Chondrocyte (in vitro differentiated cells): ENCODE results near the gene NDUFB7. TPM values are rescaled to one million over a fixed set of nuclear protein-coding genes. Genes with fewer than 3 reads are reported as not detected.

ENCODE experiments used
- DNase-seq: peaks from one replicate; pipeline ENCODE4 v3.0.0; 2021; ENCODE audit warnings: mixed read lengths, low spot score
- H3K27ac Mint-ChIP-seq: one replicate; pipeline ENCODE4 v1.8.0; 2021; ENCODE audit warnings: mild to moderate bottlenecking, moderate library complexity, mixed read lengths; ENCODE audit not compliant: unreplicated experiment
- H3K27me3 Mint-ChIP-seq: 2 replicates; pipeline ENCODE4 v1.8.0; 2021; ENCODE audit warnings: low read depth, mixed read lengths
- H3K36me3 Mint-ChIP-seq: 2 replicates; pipeline ENCODE4 v1.8.0; 2021; ENCODE audit warnings: low read depth, mixed read lengths
- H3K4me1 Mint-ChIP-seq: 2 replicates; pipeline ENCODE4 v1.8.0; 2021; ENCODE audit warnings: low read depth, mild to moderate bottlenecking, mixed read lengths
- H3K4me3 Mint-ChIP-seq: one replicate; pipeline ENCODE4 v1.8.0; 2021; ENCODE audit warnings: mild to moderate bottlenecking, moderate library complexity, mixed read lengths; ENCODE audit not compliant: unreplicated experiment
- H3K9me3 Mint-ChIP-seq: 2 replicates; pipeline ENCODE4 v1.8.0; 2021; ENCODE audit warnings: low read depth, mixed read lengths
- total RNA-seq: library from RNA; stranded (reverse); gene quantifications from 3 replicates; pipeline ENCODE4 v1.2.1, GENCODE V29; 2021
- TF ChIP-seq, protein P1 (sequence below): fragments of 200-600 bp; sonication (generic); IDR thresholded peaks from 2 replicates; pipeline ENCODE4 v1.5.0; 2021; ENCODE audit warnings: antibody characterized with exemption, mild to moderate bottlenecking, moderate library complexity

The NDUFB7 gene
- total RNA-seq, 1 donor from 2014 or later = 128 TPM

DNA sequence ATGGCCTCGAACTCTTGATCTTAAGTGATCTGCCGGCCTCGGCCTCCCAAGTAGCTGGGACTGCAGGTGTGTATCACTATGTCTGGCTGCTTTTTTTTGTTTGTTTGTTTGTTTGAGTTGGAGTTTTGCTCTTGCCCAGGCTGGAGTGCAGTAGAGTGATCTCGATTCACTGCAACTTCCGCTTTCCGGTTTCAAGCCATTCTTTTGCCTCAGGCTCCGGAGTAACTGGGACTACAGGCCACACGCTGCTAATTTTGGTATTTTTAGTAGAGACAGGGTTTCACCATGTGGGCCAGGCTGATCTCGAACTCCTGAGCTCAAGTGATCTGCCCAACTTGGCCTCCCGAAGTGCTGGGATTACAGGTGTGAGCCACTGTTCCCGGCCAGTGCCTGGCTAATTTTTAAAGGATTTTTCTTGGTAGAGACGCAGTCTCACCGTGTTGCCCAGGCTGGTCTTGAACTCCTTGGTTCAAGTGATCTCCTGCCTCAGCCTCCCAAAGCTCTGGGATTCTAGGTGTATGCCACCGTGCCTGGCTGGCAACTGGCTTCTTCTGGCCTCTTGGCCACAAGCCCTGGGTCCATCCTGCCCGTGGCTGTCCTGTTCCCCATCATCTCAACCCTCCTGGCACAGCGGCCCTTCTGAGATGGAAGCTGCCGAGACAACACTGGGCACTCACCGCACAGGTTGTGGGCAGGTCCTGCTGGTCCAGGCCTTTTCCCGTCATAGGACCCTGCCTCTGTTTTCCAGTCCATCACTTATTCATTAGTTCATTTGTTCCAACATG lies 30.9 kb downstream of the NDUFB7 start:
- H3K9me3 Mint-ChIP-seq = no peaks in the 10 kb centered on the region
- peaks cover 27% of the 10 kb centered on the region for H3K4me1 Mint-ChIP-seq
- H3K4me3 Mint-ChIP-seq = no peak overlapping the region
- DNase-seq = no peak
- no peaks in the 10 kb centered on the region for H3K27me3 Mint-ChIP-seq
- no peaks in the 10 kb centered on the region for H3K36me3 Mint-ChIP-seq
- H3K27ac Mint-ChIP-seq = no peak overlapping the region
- TF ChIP-seq, protein P1, sequence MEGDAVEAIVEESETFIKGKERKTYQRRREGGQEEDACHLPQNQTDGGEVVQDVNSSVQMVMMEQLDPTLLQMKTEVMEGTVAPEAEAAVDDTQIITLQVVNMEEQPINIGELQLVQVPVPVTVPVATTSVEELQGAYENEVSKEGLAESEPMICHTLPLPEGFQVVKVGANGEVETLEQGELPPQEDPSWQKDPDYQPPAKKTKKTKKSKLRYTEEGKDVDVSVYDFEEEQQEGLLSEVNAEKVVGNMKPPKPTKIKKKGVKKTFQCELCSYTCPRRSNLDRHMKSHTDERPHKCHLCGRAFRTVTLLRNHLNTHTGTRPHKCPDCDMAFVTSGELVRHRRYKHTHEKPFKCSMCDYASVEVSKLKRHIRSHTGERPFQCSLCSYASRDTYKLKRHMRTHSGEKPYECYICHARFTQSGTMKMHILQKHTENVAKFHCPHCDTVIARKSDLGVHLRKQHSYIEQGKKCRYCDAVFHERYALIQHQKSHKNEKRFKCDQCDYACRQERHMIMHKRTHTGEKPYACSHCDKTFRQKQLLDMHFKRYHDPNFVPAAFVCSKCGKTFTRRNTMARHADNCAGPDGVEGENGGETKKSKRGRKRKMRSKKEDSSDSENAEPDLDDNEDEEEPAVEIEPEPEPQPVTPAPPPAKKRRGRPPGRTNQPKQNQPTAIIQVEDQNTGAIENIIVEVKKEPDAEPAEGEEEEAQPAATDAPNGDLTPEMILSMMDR = no peak

DNA sequence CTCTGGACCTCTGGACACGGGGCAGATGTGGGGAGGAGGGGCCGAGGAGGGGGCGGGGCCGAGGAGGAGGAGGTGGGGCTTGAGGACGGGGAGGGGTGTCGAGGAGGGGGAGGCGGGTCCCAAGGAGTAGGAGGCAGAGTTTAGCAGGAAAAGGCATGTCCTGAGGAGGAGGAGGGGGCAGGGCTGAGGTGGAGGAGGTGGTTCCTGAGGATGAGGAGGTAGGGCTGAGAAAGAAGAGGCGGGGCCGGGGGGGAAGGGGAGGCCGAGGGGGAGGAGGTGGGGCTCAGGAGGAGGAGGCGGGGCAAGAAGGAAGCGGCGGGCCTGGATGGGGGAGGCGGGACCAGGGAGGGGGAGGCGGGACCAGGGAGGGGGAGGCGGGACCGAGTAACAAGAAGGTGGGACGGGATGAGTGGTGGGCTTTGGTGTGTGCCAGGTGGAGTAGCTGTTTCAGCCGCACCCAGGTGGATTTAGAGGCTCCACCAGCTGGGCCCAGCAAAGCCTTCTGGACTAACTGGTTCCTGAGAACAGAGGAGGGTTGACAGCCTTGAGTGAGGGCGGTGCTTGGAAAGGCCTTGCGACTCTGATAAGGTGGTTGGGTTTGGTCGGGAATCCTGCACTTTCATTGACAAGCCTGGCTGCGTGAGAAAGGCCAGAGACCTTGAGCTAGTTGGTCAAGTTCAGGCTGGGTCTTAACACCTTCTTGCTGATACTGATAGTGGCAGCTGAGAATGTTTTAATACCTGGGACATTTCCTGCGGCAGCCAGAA lies 34.8 kb downstream of the NDUFB7 start:
- H3K27ac Mint-ChIP-seq = no peak overlapping the region
- no peaks in the 10 kb centered on the region for H3K4me1 Mint-ChIP-seq
- DNase-seq = no peak
- H3K27me3 Mint-ChIP-seq = no peaks in the 10 kb centered on the region
- TF ChIP-seq, protein P1 = no peak
- no peak overlapping the region for H3K4me3 Mint-ChIP-seq
- no peaks in the 10 kb centered on the region for H3K9me3 Mint-ChIP-seq
- no peaks in the 10 kb centered on the region for H3K36me3 Mint-ChIP-seq

DNA sequence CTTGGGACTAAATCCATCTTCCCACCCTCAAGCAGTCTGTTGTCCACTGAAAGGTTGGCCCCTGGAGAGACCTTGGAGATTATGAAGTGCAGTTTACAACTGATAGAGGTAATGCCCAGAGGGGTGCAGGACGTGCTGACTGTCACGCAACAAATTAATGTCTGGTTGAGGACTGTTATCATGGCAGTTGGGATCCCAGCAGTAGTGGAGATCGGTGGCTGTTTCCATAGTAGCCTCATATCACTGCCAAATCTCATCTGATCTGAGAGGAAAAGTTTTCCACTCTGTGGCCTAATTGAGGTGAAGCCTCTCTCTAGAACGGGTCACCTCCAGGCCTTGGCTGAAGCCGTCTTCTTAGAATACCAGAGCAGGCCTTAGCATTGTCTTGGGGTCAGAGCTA lies 38.4 kb downstream of the NDUFB7 start:
- Mint-ChIP-seq H3K4me3 (no peak overlapping the region), H3K27ac (no peak overlapping the region)
- TF ChIP-seq, protein P1 = no peak

DNA sequence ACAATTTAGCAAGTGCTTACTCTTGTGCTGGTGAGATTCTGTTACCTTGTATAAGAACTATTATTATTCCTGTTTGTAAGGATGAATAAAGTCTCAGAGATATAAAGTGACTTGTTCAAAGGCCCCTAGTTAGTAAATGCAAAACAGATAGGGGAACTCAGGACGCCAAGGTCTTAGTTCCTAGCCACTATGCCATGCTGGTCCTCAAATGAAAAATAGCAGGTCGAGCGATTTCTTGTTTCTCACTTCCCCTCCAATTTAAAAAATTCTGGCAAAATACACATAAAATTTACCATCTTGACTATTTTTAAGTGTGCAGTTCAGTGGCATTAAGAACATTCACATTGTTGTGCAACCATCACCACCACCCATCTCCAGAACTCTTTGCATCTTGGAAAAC lies 41.4 kb downstream of the NDUFB7 start:
- TF ChIP-seq, protein P1 = no peak
- DNase-seq = no peak
- Mint-ChIP-seq H3K4me1 (peaks cover 16% of the 10 kb centered on the region), H3K36me3 (no peaks in the 10 kb centered on the region), H3K4me3 (peak overlapping the region; percentile 96), H3K9me3 (no peaks in the 10 kb centered on the region), H3K27ac (peak overlapping the region; percentile 2), H3K27me3 (no peaks in the 10 kb centered on the region)

More for the DNA sequence above, 38.4 kb downstream of the NDUFB7 start:
- H3K4me1 Mint-ChIP-seq = peaks cover 16% of the 10 kb centered on the region
- no peak for DNase-seq
- H3K27me3 Mint-ChIP-seq = no peaks in the 10 kb centered on the region
- H3K36me3 Mint-ChIP-seq = no peaks in the 10 kb centered on the region
- no peaks in the 10 kb centered on the region for H3K9me3 Mint-ChIP-seq

DNA sequence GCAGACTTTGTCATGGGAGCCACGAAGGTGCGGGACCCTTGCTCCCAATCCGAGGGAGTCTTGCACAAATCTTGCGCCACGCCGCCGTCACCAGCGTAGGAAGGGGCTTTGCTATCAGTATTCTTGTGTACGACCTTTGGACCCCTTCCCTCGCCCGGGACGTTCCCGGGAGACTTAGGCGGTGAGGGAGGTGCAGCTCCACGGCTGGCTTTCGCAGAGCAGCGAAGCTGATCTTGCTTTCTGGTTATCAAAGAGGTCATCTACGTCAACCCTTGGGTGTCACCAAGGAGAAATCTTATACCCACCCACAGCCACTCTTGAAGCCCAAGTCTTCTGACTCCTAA lies 41.9 kb downstream of the NDUFB7 start:
- no peaks in the 10 kb centered on the region for H3K27me3 Mint-ChIP-seq
- H3K27ac Mint-ChIP-seq = peak overlapping the region; percentile 94
- H3K36me3 Mint-ChIP-seq = no peaks in the 10 kb centered on the region
- peak overlapping the region; percentile 96 for H3K4me3 Mint-ChIP-seq
- no peak for DNase-seq
- H3K9me3 Mint-ChIP-seq = no peaks in the 10 kb centered on the region
- H3K4me1 Mint-ChIP-seq = peaks cover 16% of the 10 kb centered on the region
- TF ChIP-seq, protein P1 = no peak
